Activated T-cell treated with anti-CD3 and anti-CD28 coated beads for 1 hour (primary cell): ENCODE results near the gene LBHD2.
"Not testable (repeated sequence)": the region's sequence is repeated elsewhere in the genome, so short reads cannot be mapped to it uniquely, and the experiment has no call there.

Source experiments
- DNase-seq: peaks from one replicate; pipeline ENCODE4 v3.0.0-alpha.2; 2020; ENCODE audit warnings: low read depth

The LBHD2 gene

DNA sequence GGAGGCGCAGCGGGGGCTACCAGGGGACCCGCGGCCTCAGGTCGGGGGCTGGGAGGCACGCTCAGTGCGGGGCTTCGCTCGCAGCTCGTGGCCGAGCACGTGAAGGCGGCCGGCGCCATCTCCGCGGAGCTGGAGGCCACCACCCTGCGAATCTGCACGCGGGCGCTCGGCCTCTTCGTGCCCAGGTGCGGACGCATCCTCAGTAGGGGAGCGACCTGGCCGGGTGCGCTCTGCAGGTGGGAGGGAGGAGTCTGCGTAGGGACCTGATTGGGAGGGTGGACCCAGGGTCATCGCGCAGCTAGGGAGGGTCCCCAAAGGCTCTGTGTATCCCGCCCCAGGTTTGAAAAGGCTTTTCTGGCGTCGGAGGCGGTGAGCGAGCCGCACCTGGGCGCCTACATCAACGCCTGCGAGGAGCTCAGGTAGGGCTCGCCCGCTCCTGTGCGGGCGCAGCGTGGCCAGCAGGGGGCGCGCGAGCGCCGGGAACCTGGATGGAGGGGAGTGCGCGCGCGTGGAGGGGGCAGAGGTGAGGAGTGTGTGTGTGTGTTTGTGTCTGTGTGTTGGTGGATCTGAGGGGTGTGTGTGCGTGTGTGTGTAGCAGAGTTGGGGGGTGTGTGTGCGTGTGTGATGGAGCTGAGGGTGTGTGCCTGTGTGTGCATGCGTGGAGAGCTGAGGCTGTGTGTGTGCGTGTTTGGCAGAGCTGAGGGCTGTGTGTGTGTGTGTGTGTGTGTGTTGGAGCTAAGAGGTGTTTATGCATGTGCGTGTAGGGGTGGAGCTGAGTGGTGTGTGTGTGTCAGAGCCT is 20.8 kb downstream of the LBHD2 start:
- DNase-seq, result peak; percentile 73

DNA sequence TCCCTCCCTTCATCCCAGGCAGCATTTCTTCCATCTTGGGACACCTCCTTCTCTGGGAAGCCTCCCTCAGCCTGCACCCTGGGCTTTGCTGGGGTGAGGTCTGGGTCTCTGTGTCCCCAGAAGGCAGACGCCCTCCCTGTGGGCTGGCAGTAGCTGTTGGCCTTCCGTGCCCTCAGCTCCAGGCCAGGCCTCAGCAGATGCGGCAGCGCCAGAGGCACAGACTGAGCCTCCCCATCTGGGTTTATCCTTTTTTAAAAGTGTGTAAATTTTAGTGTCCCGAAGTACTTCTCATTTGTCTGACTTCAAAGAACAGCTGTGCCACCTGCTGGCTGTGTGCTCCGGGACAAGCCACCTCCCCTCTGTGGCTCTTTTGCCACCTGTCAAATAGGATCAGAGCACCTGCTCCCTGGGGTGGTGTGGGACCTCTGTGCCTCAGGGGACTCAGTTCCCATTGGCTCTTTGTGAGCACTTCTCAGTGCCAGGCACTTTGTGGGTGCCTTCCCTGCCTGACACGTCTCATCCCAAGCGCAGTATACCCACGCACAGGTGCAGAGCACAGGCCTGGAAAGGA is 21.7 kb downstream of the LBHD2 start:
- DNase-seq, result no peak

DNA sequence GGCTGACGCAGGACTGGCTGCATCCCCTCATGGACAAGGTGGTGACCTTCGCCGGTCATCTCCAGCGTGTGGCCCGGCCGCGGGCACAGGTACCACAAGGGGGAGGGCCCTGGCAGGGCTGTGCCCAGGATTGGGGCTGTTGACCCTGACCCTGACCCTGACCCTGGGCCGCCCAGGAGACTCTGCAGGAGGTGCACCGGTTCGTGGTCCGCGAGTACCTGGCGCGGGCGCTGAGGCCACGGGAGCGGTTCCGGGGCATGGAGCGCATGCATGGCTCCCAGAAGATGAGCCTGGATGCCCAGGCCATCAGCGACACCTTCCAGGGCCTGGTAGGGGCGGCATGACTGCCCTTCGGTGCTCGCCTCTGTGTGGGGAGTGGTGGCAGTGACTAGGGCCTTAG is 23.4 kb downstream of the LBHD2 start:
- DNase-seq, result no peak

DNA sequence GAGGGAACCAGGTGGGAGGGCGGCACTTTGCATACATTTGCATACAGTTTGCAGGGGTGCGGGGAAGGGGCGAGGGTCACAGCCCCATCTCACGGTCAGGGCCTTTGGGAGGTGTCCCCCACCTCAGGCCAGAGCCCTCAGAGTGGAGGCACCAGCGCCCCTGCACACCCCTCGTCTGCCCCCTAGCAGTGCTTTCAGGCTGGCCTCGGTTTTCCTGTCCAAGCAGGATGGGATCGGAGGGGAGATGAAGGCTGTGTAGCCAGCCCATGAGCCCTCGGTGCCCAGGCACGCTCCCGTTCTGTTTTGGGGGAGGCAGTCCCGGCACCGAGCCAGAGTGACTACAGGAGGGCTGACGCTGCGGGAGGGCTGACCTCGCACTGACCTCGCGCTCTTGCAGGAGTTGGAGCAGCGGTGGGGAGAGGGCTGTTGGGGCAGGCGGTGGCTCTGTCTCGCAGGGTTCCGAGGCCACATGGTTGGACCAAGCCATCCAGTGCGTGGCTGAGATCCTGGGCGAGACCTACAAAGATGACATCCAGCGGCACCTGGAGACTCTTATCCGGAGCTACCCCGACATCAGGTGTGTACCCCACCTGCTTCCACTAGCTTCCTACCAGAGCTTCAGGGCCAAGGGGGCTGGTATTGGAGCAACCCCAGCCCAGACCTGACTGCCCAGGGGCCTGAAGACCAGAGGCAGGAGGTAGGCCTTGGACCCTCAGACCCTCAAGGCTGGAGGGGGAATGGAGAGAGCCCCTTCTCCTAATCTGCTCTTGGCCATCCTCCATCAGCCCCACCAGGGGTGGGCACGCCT is 24.1 kb downstream of the LBHD2 start:
- DNase-seq, result no peak

DNA sequence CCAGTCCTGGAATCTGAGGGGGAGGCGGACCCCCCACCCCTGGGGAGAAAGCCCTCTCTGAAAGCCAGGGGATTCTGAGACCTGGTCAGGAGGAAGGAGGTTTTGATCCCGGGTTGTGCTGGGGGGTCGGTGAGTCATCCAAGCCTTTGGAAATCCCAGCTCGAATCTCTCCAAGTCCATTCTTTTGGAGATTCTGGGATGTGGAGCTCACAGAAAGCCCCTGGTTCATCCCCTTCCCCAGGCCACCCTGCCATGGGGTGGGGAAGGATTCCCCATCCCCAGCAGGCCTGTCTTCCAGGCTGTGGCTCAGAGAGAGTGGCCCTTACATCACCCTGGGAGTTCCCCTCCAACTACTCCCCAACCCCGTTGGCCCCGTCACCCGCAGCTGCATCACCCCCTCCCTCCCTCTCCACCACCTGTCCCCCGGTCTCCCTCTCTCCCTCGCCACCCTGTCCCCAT is 24.8 kb downstream of the LBHD2 start:
- DNase-seq, result no peak

DNA sequence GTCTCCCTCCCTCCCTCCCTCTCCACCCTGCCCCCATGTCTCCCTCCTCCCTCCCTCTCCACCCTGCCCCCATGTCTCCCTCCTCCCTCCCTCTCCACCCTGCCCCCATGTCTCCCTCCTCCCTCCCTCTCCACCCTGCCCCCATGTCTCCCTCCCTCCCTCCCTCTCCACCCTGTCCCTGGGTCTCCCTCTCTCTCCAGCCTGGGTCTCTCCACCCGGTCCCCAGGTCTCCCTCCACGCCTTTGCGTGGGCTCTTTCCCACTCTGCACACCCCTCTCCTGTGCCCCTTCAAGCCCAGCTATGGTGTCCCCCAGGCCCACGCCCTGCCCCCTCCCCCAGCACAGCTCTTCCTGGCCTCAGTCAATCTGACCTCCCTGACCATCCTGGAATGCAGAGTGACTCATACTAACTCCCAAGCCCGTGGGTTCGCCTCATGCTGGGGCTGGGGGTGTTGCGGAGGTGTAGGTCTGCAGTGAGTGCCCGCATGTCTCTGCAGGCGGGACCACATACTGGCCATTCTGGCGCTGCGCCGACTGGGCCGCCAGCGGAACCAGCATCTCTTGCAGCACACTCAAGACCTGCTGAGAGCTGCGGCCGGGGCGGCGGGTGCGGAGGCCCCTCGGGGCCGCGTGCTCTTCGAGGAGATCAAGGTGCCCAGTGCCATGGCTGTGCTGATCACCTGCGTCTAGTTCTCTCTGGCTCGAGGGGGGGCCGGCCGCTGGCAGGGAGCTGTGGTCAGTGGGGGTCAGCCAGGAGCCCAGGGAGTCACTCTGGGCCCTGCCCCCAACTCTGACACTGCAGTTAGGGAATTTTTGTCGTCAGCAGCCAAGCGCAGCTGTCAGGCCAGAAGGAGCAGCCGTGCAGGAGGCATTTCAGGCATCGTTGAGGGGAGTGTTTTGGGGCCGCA is 25.8 kb downstream of the LBHD2 start:
- no peak for DNase-seq

DNA sequence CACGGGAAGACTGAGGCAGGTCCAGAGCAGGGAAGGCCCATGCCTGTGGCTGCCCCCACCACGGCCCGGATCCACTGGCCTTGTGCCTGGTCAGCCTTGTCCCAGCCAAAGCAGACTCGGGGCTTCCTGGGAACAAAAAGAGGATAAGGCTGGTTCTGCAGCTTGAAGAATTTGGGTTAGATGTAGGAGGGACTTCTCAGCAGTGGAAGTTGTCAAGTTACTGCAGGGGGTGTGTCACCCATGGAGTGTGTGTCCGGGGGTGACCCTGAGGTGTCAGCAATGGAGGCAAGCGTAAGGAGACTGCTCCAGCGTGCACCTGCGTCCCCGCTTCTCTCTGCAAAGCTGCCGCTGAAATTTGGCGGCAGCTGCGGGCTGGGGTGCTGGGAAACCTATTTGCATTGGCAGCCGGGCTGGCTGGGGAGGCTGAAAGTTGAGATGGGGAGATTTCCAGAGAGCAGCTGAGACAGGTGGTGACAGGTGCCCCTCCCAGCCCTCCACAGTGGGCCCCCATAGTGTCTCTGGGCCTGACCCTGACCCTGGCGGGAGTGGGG is 26.7 kb downstream of the LBHD2 start:
- no peak for DNase-seq

DNA sequence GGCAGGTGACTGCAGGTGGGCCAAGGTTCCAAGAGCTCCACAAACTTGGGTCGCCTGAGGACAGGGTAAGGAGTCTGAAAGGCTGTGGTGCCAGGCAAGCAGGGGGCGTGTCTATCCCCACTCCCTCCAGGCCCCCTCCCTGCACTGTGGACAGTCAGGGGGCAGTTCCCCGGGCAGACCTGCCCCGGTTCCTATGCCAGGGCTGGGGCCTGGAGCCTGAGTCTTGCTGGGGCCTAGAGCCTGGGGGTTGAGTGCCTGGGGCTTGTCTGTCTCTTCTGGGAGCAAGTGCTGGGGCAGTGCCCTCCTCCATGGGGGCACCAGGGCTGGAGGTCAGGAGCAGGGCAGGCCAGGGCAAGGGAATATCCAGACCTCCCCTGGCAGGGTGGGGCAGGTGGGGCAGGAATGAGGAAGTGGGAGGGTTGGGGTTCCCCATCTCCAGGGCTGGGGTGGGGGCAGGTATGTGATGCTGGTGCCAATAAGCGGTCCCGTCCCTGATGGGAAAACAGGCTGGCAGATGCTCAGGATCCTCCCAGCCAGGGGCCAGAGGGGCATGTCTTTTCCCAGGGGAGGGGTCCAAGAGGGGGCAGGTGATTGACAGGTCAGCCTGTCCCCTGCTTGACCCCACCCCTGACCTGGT is 27.3 kb downstream of the LBHD2 start:
- DNase-seq, result no peak

DNA sequence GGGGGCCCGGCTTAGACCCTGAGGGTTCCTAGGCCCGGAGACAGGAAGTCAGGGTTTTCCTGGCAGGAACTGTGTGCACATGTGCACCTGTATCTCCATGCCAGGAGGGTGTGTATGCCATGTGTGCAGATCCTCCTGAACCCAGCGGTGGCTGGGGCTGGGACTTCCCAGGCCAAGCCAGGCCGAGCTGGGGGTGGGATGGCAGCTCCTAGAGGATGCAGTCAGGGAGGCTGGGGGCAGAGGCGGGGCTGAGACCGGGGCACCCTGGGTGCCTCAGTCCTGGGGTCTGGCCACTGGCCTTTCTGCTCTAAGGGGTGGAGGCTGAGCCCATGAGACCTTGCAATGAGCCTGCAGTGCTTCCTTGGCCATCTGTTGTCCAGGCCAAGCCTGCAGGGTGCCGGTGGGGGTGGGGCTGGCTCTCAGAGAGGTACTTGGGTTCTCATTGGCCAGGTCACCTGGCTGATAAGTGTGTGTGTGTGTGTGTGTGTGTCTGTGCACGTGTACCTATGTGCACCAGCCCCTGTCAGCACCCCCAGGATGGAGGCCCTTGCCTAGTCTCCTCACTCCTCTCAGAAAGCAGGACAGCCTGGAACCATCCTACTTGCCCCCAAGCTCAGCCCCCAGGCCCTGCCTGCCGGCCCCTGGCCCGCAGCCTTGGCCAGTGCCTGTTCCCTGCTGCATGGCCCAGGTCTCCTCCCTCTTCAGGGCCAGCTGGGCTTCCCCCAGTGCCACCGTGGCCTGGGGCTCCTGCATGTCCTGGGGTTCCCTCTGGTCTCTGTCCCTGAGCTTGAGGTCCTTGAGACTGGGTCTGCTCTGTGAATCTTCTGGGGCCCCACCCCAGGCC is 28.6 kb downstream of the LBHD2 start:
- DNase-seq, result no peak

DNA sequence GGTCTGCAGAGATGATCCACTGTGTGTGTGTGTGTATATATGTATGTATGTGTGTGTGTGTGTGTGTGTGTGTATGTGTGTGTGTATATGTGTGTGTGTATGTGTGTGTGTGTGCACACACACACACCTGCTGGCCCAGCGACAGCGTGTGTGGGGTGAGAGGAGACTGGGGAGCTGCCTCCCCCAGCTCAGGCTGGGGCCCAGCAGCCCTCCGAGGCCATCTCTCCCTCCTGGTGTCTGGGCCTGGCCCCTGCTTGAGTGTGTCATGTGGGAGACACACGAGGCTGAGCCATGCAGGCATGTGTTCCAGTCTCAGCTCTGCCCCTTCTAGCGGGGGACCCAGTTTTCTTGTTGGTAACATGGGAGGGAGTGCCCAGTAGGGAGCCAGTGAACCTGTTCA is 29.3 kb downstream of the LBHD2 start:
- no peak for DNase-seq

DNA sequence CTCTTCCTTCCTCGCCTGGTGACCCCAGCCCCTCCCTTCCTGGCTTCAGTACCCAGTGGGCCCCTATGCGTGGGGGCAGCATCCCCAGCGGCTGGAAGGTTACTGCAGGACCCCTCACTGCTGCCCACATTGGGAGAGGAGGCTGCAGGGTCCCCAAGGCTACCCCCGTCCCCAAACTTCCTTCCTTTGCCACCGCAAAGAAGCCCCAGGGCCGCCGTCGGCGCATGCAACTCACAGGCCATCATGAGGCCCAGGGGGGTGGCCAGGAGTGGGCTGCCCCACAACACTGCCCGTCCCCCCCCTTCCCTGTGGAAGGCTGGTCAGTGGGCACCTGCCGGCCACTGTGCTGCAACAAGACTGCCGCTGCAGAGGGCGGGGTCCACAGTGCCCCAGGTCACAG is 29.8 kb downstream of the LBHD2 start:
- DNase-seq, result no peak

DNA sequence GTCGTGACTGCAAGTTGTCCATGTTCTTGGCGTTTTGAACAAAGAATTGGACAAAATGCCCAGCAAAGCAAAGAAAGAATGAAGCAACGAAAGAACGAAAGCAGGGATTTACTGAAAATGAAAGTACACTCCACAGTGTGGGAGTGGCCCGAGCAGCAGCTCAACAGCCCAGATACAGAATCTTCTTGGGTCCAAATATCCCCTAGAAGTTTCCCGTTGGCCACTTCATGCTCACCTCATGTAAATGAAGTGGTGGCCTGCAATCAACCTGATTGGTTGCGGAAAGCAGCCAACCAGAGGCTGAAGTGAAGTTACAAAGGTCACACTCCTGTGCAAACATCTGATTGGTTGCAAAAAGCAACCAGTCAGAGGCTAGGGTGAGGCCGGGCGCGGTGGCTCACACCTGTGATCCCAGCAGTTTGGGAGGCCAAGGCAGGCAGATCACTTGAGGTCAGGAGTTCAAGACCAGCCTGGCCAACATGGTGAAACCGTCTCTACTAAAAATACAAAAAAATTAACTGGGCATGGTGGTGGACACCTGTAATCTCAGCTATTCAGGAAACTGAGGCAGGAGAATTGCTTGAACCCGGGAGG is 31.2 kb downstream of the LBHD2 start:
- DNase-seq, result not testable (repeated sequence)

DNA sequence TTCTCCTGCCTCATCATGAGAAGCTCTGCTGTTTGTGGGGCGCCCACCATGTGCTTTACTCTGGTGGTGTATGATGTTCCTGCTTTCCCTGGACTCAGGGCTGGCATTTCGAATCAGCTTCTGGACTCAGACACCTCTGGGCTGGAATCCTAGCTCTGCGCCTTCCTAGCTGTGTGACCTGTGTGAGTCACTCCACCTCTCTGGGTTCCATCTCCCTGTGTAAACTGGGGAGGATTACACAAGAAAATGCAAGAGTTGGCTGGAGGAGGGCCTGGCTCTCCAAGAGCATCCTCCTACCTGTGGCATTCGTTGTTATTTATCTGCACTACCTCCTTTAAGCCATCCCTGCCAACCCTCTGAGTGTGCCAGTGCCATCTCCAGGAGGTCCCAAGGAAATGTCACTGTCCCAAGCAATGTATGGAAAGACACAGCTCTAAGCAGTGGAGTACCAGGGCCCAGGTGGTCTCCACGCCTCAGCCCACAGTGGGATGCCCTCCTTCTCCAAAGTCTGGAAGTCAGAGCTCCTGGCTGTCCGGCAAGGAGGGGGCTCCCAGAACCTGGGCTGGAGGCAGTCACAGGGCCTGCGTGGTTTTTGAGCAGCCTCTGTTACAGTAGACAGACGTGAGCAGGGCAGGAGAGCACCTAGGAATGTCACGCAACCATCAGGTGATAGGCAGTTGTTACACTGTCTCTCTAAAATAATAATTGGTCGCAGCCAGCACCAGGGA is 32.0 kb downstream of the LBHD2 start:
- no peak for DNase-seq

DNA sequence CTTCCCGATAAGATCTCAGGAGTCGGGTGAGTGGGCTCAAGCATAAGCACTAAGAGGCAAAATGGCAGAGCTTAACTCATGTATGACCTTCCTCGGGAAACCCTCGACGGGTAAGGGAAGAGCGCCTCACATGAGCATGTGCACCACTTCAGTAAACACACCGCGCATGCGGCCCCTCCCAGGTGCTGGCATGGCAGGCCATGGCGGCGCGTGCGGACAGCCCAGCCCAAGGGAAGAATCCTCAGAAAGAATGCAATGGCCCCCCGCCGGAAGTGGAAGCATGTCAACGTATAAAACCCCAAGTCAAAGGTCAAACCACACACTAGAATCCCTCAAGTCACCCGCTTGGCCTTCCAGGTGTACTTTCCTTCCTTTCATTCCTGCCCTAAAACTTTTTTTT is 32.6 kb downstream of the LBHD2 start:
- no peak for DNase-seq

DNA sequence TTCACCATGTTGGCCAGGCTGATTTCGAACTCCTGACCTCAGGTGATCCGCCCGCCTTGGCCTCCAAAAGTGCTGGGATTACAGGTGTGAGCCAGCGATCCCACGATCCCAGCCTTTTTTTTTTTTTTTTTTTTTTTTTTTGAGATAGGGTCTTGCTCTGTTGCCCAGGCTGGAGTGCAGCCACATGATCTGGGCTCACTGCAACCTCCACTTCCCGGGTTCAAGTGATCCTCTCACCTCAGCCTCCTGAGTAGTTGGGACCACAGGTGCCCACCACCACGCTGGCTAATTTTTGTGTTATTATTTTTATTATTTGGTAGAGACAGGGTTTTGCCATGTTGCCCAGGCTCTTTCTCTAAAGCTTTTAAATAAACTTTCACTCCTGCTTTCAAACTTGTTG is 33.5 kb downstream of the LBHD2 start:
- not testable (repeated sequence) for DNase-seq

DNA sequence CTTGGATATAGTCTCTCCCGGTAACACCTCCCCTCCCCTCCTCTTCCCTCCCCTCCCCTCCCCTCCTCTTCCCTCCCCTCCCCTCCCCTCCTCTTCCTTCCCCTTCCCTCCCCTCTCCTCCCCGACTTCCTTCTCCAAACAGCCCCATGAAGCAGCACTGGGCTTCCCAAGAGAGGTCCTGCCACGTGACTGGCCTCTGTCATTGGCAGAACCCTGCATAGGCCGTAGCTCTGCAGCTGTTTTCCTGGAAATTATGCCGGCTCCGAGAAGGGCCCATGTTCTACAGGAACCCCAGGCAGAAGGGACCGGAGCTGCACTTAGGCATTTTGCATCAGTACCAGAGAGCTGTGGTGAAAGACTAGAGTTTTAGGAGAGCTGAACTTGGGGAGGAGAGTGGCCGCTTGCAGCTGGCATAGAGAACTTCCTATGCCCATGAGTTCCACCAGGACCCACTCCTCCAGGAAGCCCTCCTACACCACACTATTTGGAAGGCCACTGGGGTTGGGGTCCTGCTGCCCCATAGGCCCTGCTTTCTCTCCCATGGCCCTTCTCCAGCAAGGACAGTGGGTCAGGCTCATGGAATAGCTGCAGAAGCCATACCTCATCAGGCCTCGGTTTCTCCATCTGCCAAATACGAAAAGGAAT is 34.1 kb downstream of the LBHD2 start:
- no peak for DNase-seq

DNA sequence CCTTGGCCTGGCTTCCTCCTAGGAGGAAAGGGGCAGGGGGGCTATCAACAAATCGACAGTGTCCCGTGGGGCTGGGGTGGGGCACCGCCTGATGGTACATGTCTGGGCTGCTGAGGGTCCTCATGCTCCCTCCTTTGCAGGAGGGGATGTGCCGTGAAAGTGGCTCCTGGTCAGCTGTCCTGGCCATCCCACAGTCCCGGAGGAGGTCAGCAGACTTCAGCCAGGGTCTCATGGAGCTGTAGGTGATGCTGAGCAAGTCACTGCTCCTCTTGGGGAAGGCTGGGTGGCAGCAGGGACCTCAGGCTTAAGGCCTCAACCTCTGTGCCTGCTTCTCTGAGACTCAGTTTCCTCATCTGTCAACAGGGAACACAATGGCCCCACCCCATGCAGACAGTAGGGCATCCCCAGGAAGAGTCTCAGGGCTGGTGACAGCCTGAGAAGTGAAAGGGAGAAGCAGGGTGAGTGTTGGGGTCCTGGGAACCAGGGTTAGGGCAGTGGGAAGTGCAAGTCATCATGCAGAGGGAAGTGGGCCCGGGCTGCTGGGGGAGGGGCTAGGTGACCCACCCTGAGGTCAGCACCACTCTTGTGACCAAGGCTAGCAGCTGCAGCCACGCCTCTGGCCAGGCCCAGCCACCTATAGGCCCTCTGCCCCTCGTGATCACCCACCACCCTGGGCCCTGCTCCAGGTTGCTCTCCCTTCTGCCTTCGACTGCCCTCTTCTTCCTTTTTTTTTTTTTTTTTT is 34.8 kb downstream of the LBHD2 start:
- DNase-seq, result no peak

DNA sequence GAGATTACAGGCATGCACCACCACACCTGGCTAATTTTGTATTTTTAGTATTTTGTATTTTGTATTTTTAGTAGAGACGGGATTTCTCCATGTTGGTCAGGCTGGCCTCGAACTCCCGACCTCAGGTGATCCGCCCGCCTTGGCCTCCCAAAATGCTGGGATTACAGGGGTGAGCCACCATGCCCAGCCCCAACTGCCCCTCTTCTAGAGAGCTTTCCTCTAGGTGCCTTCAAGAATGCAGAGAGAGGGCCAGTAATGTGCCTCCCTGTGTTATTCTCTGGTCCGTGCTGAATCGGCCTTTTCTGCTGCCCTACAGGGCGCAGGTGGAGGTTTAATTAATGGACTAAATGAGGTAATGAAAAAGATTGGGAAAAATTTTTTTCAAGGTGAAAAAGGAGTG is 35.5 kb downstream of the LBHD2 start:
- DNase-seq, result not testable (repeated sequence)
